HG03354 (cell line): ENCODE measurements around the gene RND3.

Experiments
- ATAC-seq: cut with Tn5 transposase; IDR thresholded peaks from one replicate; pipeline ENCODE4 v1.9.1; 2021; ENCODE audit warnings: mild to moderate bottlenecking; ENCODE audit not compliant: unreplicated experiment, poor library complexity, severe bottlenecking

RND3 gene

GRCh38 chr2:150477347-150477746 is 10.1 kb downstream of the RND3 start:
- ATAC-seq: no peak

DNA sequence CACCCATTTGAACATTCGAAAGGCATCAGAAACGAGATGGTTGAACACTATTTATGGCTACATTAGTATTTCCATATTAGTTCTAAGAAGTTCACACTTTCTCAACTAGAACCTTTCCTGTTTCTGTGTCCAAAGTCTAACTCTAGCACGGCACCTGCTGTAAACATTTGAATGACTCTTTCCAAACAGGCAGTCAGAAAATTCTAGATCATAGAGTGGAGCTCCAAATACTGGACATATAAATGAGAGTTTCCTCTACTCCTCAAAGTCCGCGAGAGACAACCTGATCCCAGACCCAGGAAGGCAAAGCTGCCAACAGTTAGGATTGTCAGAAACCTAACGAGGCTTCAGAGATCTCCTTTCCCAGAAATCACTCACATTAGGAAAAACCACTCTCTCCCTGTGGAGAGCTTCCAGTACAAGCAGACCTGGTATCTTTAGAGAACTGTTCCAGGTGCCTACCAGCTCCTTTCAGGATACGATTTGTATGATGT is 10.6 kb downstream of the RND3 start:
- ATAC-seq: no peak

- no peak for ATAC-seq
Measured at GRCh38 chr2:150476286-150476685, 11.2 kb downstream of the RND3 start.

GRCh38 chr2:150475479-150476250 is 11.8 kb downstream of the RND3 start:
- no peak for ATAC-seq

GRCh38 chr2:150474326-150475074 is 13.0 kb downstream of the RND3 start:
- no peak for ATAC-seq

GRCh38 chr2:150473767-150474166 is 13.7 kb downstream of the RND3 start:
- no peak for ATAC-seq

DNA sequence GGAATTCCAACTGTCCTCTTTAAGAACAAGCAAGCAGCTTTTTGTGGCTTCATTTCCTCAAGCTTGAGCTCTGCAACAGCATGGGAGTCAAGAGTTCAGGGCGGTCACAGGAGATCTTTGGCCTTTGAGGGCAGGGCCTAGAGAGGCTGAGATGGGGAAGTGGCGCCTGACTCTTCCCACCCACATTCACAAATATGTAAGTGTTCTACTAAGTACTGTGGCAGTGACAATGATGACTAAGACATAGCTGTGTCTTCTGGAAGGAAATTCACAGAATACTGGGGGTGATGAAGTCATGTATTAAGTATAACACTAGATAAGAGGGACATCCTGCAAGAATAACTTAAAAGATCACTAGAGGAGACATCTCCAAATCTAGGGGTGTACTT is 15.0 kb downstream of the RND3 start:
- no peak for ATAC-seq

GRCh38 chr2:150471813-150472510 is 15.5 kb downstream of the RND3 start:
- ATAC-seq: no peak

DNA sequence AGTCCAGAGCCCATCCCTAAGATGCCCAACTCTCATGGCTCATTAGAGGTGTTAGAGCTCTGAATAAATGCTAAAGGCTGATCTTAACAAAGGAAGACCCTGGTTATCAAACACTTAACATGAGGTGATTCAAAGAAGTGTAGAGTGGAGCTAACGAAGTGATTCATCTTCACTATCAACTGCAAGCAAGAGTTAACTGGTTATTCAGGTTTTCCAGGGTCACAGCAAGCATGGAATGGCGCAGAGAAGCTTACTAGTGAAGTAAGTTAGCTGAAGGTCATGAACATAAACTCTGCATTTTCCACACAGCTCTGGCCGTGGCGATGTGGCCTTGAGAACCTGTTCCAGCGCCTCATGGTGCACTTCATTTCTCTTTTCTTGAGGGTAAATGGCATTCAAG is 17.0 kb downstream of the RND3 start:
- ATAC-seq: no peak

DNA sequence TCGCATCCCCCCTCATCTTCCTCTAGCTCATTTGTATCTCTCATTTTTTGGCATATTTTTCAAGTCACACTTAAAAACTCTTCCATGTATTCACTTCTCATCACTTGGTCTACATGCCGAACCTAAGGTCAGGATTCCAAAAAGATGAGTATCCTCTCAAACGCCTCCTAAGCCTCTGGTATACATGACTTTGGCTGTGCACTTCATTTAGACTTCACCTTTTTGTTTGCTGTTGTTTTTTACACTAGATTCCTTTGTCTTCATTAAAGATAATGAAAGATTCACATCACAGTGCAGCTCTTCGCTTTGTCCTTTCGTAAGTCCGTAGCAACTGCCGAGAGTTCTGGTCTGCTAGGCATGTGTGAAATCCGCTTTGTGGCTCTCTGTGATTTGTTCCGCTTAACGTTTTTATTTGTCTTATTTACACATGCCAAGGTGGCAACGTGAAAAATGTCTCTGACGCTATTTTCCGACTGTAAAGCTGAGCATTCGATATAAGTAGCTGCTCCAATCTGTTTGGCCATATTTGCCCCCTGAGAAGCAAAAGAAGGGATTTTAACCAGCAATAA is 17.7 kb downstream of the RND3 start:
- no peak for ATAC-seq

DNA sequence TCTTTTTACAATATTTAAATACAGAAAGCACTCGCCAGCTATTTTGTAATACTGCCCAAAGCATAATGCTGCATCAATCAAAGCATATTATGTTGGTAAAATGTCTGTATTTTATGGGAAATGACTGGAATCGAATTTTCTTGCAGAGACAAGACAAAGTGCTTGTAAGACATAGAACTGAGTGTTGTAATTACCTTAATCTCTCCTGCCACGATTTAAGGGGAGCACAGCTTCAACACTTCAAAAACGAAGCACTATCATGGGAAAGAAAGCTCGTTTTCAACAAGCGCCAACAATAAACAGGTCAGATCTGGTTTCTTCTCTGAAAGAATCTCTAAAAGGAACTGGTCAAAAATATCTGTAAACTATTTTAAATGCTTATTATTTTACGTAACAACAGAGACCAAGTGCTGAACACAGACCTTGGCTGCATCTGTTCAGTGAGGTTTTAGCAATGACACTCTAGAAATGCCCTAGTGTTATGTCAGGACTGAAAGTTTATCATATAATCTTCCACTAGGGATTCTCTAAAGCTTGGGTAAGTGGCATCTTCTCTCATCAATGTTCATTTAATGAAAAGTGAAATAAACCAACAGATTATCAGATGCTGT is 19.0 kb downstream of the RND3 start:
- no peak for ATAC-seq

DNA sequence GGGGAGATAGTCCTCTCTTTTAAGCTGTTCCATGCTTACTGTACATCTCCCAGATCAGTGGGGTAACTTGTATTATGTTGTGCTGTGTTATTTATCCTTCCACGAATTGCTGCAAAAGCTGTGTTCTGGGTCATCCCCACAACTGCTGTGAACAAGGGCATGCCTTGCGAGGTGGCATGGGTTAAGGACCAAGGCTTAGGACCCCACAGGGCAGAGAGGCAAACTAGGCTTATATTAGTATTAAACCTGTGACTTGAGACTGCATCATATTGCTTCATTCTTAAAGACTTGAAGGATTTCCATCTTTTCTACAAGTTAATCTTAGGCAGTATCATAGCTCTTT is 19.9 kb downstream of the RND3 start:
- no peak for ATAC-seq

DNA sequence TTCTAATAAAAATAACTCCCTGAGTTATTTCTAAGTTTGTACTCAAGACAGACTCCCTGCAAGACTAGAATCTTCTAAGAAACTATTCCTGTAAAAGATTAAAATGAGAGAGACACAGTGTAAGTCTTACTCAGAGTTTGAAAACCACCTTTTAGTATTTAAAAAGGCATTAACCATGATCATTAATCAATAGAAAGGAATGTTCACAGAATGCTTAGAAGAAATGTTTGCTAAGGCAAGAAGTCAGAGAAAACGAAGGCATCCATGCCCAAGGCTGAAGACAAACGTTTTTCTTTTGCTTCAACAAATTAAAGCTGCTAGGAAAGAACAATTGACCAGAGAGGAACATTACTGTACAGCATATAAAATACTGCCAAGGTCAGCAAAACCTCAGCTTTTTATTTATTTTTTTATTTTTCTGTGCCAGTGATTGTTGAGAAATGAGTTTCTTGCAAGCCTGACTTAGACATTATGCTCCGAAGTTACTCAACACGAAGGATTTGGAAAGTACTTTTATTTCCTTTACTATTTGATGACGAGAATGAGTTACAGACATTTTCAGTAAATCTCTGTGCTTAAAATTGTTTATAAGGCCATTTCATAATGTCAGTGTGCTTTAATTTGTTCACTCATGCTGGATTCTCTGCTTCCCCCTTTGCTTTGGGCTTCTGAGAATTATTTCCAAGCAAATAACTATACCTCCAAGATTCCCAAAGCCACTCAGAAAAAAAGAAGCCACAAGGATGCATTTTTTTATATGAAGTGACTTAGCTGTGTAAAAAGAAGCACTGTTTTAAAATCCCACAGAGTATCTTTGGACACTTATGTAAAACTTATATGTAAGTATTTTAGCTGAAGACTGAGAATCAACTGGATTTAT is 20.5 kb downstream of the RND3 start:
- ATAC-seq: no peak

- no peak for ATAC-seq
Measured at GRCh38 chr2:150465703-150466569, 21.5 kb downstream of the RND3 start.

- no peak for ATAC-seq
Measured at GRCh38 chr2:150464986-150465385, 22.5 kb downstream of the RND3 start.

DNA sequence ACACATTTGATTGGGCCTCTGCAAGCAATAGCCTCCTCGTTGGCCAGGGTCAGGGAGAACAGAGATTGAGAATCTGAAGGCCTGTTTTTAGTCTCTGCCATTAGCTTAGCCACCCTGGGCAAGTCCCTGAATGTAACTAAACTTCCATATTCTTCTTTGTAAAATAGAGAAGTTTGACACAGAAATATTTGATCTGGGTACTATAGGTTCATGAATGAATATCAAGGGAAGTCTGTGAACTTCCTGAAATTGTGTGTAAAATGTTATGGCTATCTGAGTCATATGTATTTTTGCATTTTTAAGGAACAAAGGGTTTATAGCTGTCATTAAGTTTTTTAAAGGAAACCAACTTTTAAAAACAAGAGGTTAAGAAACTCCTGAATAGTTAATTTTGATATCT is 23.2 kb downstream of the RND3 start:
- ATAC-seq: no peak

GRCh38 chr2:150462770-150463169 is 24.7 kb downstream of the RND3 start:
- ATAC-seq: no peak

DNA sequence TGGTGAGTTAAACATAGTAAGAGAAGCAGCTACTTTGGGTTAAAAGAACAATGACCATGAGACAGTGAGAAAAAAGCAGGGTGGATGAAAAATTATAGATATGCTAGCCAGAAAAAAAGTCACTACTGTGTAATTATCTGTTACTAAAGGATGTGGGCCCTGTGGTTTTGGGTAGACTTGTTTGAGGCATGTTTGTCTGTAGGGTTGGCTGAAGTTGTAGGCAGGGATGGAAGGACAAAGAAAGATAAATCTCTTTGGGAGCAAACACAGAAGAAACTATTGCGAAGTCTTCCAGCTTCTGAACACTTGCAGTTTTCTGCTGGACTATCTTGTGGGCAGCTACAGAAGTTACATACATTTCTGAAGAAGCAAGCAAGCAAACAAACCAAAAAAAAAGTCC is 28.2 kb downstream of the RND3 start:
- ATAC-seq: no peak
